Measurements from ENCODE around the gene XXYLT1. TPM values are rescaled to one million over a fixed set of nuclear protein-coding genes. Genes with fewer than 3 reads are reported as not detected.

Gene XXYLT1
- total and polyA plus RNA-seq, 9 of the 15 experiments (the other 6 are each of a cell fraction or from before 2014, with no cell fraction given): 1.9 to 18.9 (median 15.0) TPM

DNA sequence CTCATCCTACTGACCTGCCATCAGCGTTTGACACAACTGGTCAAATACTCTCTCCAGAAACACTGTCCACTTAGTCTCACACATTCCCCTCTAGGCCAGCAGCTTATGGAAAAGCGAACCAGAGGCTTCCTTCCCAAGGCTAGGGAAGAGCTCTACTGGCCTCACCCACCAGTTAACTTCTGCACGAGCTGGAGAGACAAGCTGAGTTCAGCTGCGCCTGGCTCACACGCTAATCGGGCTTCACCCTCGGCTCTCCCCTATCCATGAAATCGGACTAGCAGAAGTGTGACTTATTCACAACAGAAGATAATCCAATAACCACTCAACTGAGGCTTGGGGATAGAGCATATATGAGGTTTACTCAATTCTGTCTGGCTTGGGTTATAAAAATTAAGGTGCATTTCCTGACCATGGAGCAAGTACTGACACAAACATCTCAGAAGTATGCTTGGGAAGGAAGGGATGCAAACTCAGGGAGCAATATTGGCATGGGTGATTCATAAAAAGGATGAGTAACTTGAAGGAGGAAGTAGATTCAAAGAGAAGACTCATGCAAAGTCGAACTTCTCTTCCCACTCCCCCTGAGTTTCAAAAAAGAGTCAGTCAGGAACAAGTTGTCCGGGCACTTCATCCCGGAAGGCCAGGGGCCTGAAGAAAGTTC is 73.1 kb downstream of the XXYLT1 start:
- DNase-seq (ENCODE audit: extremely low read depth in 1 of 4, low spot score in 3 of 4): peak in 1 of 4 experiments; percentile 23
- FAIRE-seq: peak; percentile 46
- Histone ChIP-seq H3K4me1 (replicated peaks in 1 of 2; ENCODE audit: control insufficient read depth in 2 of 2, insufficient read depth in 2 of 2, low read length in 2 of 2) (peaks cover 22 to 33% of the 10 kb centered on the region in 2 experiments), H3K9me1 (ENCODE audit: control insufficient read depth, insufficient read depth, low read length) (no peaks in the 10 kb centered on the region), H3K9ac (ENCODE audit: insufficient read depth in 1 of 2, low read depth in 2 of 2, low read length in 2 of 2) (peak overlapping the region; percentile 16 to 72; a peak in 2 of 4 replicates), H3K27ac (ENCODE audit: extremely low read depth, low read depth, low read length) (peak overlapping the region; percentile 52; the same call in 2 of the 3 replicates), H4K20me1 (replicated peaks; ENCODE audit: control insufficient read depth, insufficient read depth, low read length) (no peaks in the 10 kb centered on the region), H3K27me3 (ENCODE audit: control insufficient read depth in 2 of 2, insufficient read depth in 2 of 2, low read length in 2 of 2) (no peaks in the 10 kb centered on the region), H2AFZ (ENCODE audit: low read depth, low read length) (peak overlapping the region; percentile 34; the same call in 1 of the 2 replicates), H3K36me3 (ENCODE audit: control insufficient read depth, insufficient read depth, low read length) (no peaks in the 10 kb centered on the region; the same call in 2 of the 3 replicates), H3K4me2 (ENCODE audit: insufficient read depth, low read length) (peak overlapping the region; percentile 29; the same call in 1 of the 2 replicates), H3K9me3 (replicated peaks; ENCODE audit: control insufficient read depth, insufficient read depth, low read depth, low read length) (no peaks in the 10 kb centered on the region), H3K4me3 (no peak overlapping the region), H3K79me2 (ENCODE audit: control insufficient read depth, insufficient read depth, low read length) (peaks cover 36% of the 10 kb centered on the region)
- no TSS peak for BruUV-seq (replicated peaks)
- in situ Hi-C loops (cut with MboI): no loop called here
- ATAC-seq: no peak
- POLR2A ChIA-PET: interaction anchor here (0.6 kb wide), 1 partner anchor 352 kb away, joined by 3 read pairs; no protein-coding TSS in a partner anchor
- TF ChIP-seq DMBX1 (CRISPR knock-in tag; IDR thresholded peaks at IDR 0.05; ENCODE audit: borderline replicate concordance): no peak
- TF ChIP-seq E4F1 (CRISPR knock-in tag; IDR thresholded peaks at IDR 0.05; ENCODE audit: borderline replicate concordance): no peak
- TF ChIP-seq DPF2 (IDR thresholded peaks at IDR 0.05): 0 out of 2 replicates have a peak, but pooled peaks have one; percentile 21
- TF ChIP-seq, protein P1, sequence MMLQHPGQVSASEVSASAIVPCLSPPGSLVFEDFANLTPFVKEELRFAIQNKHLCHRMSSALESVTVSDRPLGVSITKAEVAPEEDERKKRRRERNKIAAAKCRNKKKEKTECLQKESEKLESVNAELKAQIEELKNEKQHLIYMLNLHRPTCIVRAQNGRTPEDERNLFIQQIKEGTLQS (IDR thresholded peaks at IDR 0.05): peak; percentile 65
- TF ChIP-seq, protein P1 (CRISPR knock-in tag; conservative IDR thresholded peaks at IDR 0.05): no peak
- TF ChIP-seq ZNF134 (CRISPR knock-in tag; conservative IDR thresholded peaks at IDR 0.05): no peak
- peak; percentile 92 for TF ChIP-seq FOSL1 (tag; conservative IDR thresholded peaks at IDR 0.05)
- 0 out of 4 replicates have a peak, but pooled peaks of 1 of the 2 experiments have one; percentile 5 for TF ChIP-seq NRF1 (conservative IDR thresholded peaks at IDR 0.05 in 1 of 2, IDR thresholded peaks at IDR 0.05 in 1 of 2)
- TF ChIP-seq BHLHE40 (IDR thresholded peaks at IDR 0.05; ENCODE audit: low read length): 0 out of 2 replicates have a peak, but pooled peaks have one; percentile 7
- TF ChIP-seq, protein P2, sequence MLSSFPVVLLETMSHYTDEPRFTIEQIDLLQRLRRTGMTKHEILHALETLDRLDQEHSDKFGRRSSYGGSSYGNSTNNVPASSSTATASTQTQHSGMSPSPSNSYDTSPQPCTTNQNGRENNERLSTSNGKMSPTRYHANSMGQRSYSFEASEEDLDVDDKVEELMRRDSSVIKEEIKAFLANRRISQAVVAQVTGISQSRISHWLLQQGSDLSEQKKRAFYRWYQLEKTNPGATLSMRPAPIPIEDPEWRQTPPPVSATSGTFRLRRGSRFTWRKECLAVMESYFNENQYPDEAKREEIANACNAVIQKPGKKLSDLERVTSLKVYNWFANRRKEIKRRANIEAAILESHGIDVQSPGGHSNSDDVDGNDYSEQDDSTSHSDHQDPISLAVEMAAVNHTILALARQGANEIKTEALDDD (IDR thresholded peaks at IDR 0.05): peak; percentile 71
- TF ChIP-seq JUND (IDR thresholded peaks at IDR 0.05; ENCODE audit: borderline replicate concordance, low read depth, low read length): peak; percentile 33; the same call in 1 of the 2 replicates
- peak; percentile 25; the same call in 1 of the 3 replicates for TF ChIP-seq JUND (tag; IDR thresholded peaks at IDR 0.05; ENCODE audit: borderline replicate concordance, low read depth, low read length)
- TF ChIP-seq, protein P3, sequence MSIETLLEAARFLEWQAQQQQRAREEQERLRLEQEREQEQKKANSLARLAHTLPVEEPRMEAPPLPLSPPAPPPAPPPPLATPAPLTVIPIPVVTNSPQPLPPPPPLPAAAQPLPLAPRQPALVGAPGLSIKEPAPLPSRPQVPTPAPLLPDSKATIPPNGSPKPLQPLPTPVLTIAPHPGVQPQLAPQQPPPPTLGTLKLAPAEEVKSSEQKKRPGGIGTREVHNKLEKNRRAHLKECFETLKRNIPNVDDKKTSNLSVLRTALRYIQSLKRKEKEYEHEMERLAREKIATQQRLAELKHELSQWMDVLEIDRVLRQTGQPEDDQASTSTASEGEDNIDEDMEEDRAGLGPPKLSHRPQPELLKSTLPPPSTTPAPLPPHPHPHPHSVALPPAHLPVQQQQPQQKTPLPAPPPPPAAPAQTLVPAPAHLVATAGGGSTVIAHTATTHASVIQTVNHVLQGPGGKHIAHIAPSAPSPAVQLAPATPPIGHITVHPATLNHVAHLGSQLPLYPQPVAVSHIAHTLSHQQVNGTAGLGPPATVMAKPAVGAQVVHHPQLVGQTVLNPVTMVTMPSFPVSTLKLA (conservative IDR thresholded peaks at IDR 0.05): 0 out of 4 replicates have a peak, but pooled peaks of 1 of the 2 experiments have one; percentile 8
- peak; percentile 35; the same call in 1 of the 2 replicates for TF ChIP-seq JUN (IDR thresholded peaks at IDR 0.05; ENCODE audit: borderline replicate concordance, low read depth, low read length)
- TF ChIP-seq JUN (CRISPR knock-in tag; IDR thresholded peaks at IDR 0.05; ENCODE audit: borderline replicate concordance): no peak
- CTCF ChIA-PET (ENCODE audit: low intra/inter-chr PET ratio): no interaction called here
- intact Hi-C loops (cut with micrococcal nuclease): no loop called here
- WGBS (ENCODE audit: insufficient coverage, low coverage, missing lambda C conversion rate): 61% methylated on average over 11 of the region's 11 CpGs

Data from K562 (cell line).